ENCODE measurements around the gene BPIFB2. TPM values are rescaled to one million over a fixed set of nuclear protein-coding genes. Genes with fewer than 3 reads are reported as not detected.

BPIFB2 gene
- total and polyA plus RNA-seq, 2 donors (not counting 3 experiments of a cell fraction or from before 2014, with no cell fraction given) = not detected

- Histone ChIP-seq H3K4me3 (replicated peaks in 1 of 3; ENCODE audit: insufficient read depth in 1 of 3, low read depth in 1 of 3, low read length in 3 of 3) (no peak overlapping the region), H3K9me3 (replicated peaks; ENCODE audit: control insufficient read depth, insufficient read depth, low read length) (no peaks in the 10 kb centered on the region), H3K27me3 (ENCODE audit: control insufficient read depth in 2 of 2, insufficient read depth in 2 of 2, low read length in 2 of 2) (no peaks in the 10 kb centered on the region), H3K4me1 (ENCODE audit: control insufficient read depth, extremely low read depth, insufficient read depth, low read length) (no peaks in the 10 kb centered on the region), H3K79me2 (ENCODE audit: control insufficient read depth, insufficient read depth, low read length) (no peaks in the 10 kb centered on the region), H4K20me1 (replicated peaks; ENCODE audit: control insufficient read depth, extremely low read depth, insufficient read depth, low read length) (no peaks in the 10 kb centered on the region), H3K27ac (ENCODE audit: insufficient read depth, low read depth, low read length) (no peak overlapping the region), H2AFZ (ENCODE audit: low read depth, low read length) (no peak overlapping the region), H3K4me2 (ENCODE audit: insufficient read depth, low read length) (no peak overlapping the region), H3K9me1 (replicated peaks; ENCODE audit: control insufficient read depth, extremely low read depth, insufficient read depth, low read length) (no peaks in the 10 kb centered on the region), H3K9ac (replicated peaks; ENCODE audit: extremely low read depth, insufficient read depth, low read length) (no peak overlapping the region), H3K36me3 (ENCODE audit: control insufficient read depth in 2 of 2, extremely low read depth in 1 of 2, insufficient read depth in 2 of 2, low read length in 2 of 2) (no peaks in the 10 kb centered on the region)
- dilution Hi-C loops (cut with MboI; ENCODE audit: extremely low pct_ligation_motif_present, low sequenced_read_pairs) (no loop called here), intact Hi-C loops (cut with micrococcal nuclease) (no loop called here)
- DNase-seq (ENCODE audit: low read depth, low spot score) = no peak
- FAIRE-seq = no peak
- CTCF ChIA-PET = interaction anchor here (1.6 kb wide), 1 partner anchor 9 kb away, joined by 3 read pairs; no protein-coding TSS in a partner anchor
- TF ChIP-seq POLR2A (IDR thresholded peaks at IDR 0.05; ENCODE audit: low read depth, low read length) (no peak), CTCF (IDR thresholded peaks at IDR 0.05; ENCODE audit: extremely low read depth in 1 of 2, insufficient read depth in 1 of 2, low read depth in 1 of 2, low read length in 2 of 2) (no peak), EZH2 (IDR thresholded peaks at IDR 0.05; ENCODE audit: borderline replicate concordance, low read depth, low read length, severe bottlenecking) (no peak), MAX (IDR thresholded peaks at IDR 0.05; ENCODE audit: insufficient read depth, insufficient read length) (no peak), GATA2 (IDR thresholded peaks at IDR 0.05; ENCODE audit: insufficient read depth, insufficient read length, low read depth, low read length) (no peak), JUN (IDR thresholded peaks at IDR 0.05; ENCODE audit: borderline replicate concordance, insufficient read depth, insufficient read length, low read depth) (no peak), POLR2AphosphoS5 (IDR thresholded peaks at IDR 0.05; ENCODE audit: insufficient read depth, low read depth, low read length) (no peak), MYC (IDR thresholded peaks at IDR 0.05; ENCODE audit: low read depth, low read length) (no peak)
- POLR2A ChIA-PET = no interaction called here
- BruUV-seq (replicated peaks) = no TSS peak
Measured at GRCh38 chr20:33042430-33042829, 34.9 kb downstream of the BPIFB2 start.

All from endothelial cell of umbilical vein (primary cell).